PC-3 (cell line): ENCODE measurements around the gene THY1. TPM values are rescaled to one million over a fixed set of nuclear protein-coding genes. Genes with fewer than 3 reads are reported as not detected.

Experiments used
- ATAC-seq: fragments of 200-7000 bp; cut with Tn5 transposase; 2 replicates; pipeline ENCODE4 v1.9.1; 2020; ENCODE audit warnings: mild to moderate bottlenecking, moderate library complexity
- BruUV-seq: library from RNA; stranded (reverse); fragments of 400-500 nt; replicated peaks from 2 replicates; lab custom pipeline; 2021; lab: Mats Ljungman, UMichigan
- CTCF ChIA-PET: fragments of 300-600 bp; sonication (Branson Sonifier 250); formaldehyde crosslinking; loops from one replicate; lab custom pipeline; 2022; ENCODE audit warnings: antibody characterized with exemption; lab: Charles Lee
- POLR2A ChIA-PET: fragments of 300-600 bp; sonication (Branson Sonifier 250); formaldehyde crosslinking; loops from one replicate; lab custom pipeline; 2022; ENCODE audit warnings: antibody characterized with exemption; ENCODE audit not compliant: unreplicated experiment; lab: Charles Lee
- DNase-seq: peaks from one replicate; pipeline ENCODE4 v3.0.0-alpha.2; 2015
- H2AFZ ChIP-seq: fragments of 300-600 bp; sonication (generic); 2 replicates; pipeline ENCODE4 v1.6.0; 2016; ENCODE audit warnings: antibody characterized with exemption, low read length
- H3F3A ChIP-seq: fragments of 300-600 bp; sonication (generic); one replicate; pipeline ENCODE4 v1.6.0; 2017; ENCODE audit warnings: antibody characterized with exemption, low read length, control low read depth, mild to moderate bottlenecking; ENCODE audit not compliant: unreplicated experiment
- H3K27ac ChIP-seq: fragments of 300-600 bp; sonication (generic); 2 replicates; pipeline ENCODE4 v1.5.1; 2016; ENCODE audit warnings: mild to moderate bottlenecking, low read length
- H3K27me3 ChIP-seq: fragments of 300-600 bp; sonication (generic); 2 replicates; pipeline ENCODE4 v1.6.1; 2016; ENCODE audit warnings: low read length, mixed read lengths
- H3K36me3 ChIP-seq: fragments of 300-600 bp; sonication (generic); 2 replicates; pipeline ENCODE4 v1.6.1; 2016; ENCODE audit warnings: low read depth, mixed run types, low read length, mixed read lengths
- H3K4me1 ChIP-seq: fragments of 300-600 bp; sonication (generic); 2 replicates; pipeline ENCODE4 v1.5.1; 2016; ENCODE audit warnings: low read length; ENCODE audit not compliant: insufficient read depth
- H3K4me2 ChIP-seq: fragments of 300-600 bp; sonication (generic); 2 replicates; pipeline ENCODE4 v1.6.0; 2016; ENCODE audit warnings: low read length
- H3K4me3 ChIP-seq: fragments of 300-600 bp; sonication (generic); 2 replicates; pipeline ENCODE4 v1.5.1; 2016; ENCODE audit warnings: mild to moderate bottlenecking, low read length, mixed read lengths
- H3K79me2 ChIP-seq: fragments of 300-600 bp; sonication (generic); 2 replicates; pipeline ENCODE4 v1.6.1; 2017; ENCODE audit warnings: low read length, mixed read lengths
- H3K9ac ChIP-seq: fragments of 300-600 bp; sonication (generic); 2 replicates; pipeline ENCODE4 v1.6.0; 2016; ENCODE audit warnings: mild to moderate bottlenecking, low read length
- H3K9me2 ChIP-seq: fragments of 300-600 bp; sonication (generic); replicated peaks from 2 replicates; pipeline ENCODE4 v1.6.1; 2016; ENCODE audit warnings: mixed run types, low read length, mixed read lengths
- H3K9me3 ChIP-seq: fragments of 300-600 bp; sonication (generic); 2 replicates; pipeline ENCODE4 v1.6.1; 2016; ENCODE audit warnings: low read length, mixed read lengths
- H4K20me1 ChIP-seq: fragments of 300-600 bp; sonication (generic); 2 replicates; pipeline ENCODE4 v1.6.1; 2016; ENCODE audit warnings: low read length, mixed read lengths
- CTCF ChIP-seq: fragments of 300-600 bp; sonication (generic); conservative IDR thresholded peaks from 2 replicates; pipeline ENCODE4 v1.5.1; 2017; ENCODE audit warnings: antibody characterized with exemption, low read depth, mild to moderate bottlenecking, low read length
- EZH2 ChIP-seq: fragments of 300-600 bp; sonication (generic); IDR thresholded peaks from one replicate; pipeline ENCODE4 v1.6.1; 2017; ENCODE audit warnings: antibody characterized with exemption, mild to moderate bottlenecking, low read length; ENCODE audit not compliant: unreplicated experiment
- EZH2phosphoT487 ChIP-seq: fragments of 300-600 bp; sonication (generic); IDR thresholded peaks from 2 replicates; pipeline ENCODE4 v1.6.1; 2018; ENCODE audit warnings: mild to moderate bottlenecking, antibody characterized with exemption, low read length, borderline replicate concordance
- intact Hi-C: fragments of 100-400 bp; cut with micrococcal nuclease; formaldehyde crosslinking; loops from 2 replicates; pipeline ENCODE4 v1.9.0; 2023
- total RNA-seq: library from RNA; depleted of rRNA; stranded (reverse); fragments of >200 nt; gene quantifications from 2 replicates; pipeline ENCODE4 v1.2.3, GENCODE V29; 2014

Gene THY1
- total RNA-seq, 1 experiment from 2014 or later, result not detected

DNA sequence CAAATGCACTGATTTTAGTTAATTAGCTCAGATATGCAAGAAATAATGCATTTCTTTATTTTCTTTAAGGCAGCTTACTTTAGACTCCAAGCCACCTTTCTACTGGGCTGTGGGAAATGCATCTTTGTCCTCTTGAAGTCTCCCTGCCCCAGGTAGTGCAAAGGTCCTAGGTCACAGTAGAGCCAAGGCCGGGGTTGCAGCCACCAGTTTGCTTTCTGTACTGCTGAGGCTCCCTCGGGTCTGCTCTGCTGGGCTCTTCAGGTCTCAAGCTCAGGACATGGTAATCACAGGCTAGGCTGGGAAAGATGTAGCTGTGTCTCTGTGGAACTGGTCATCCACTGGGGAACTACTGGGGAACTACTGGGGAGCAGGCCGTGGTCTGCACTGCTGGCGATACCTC lies 25.4 kb upstream of the THY1 start:
- DNase-seq, result no peak
- Histone ChIP-seq H4K20me1 (no peaks in the 10 kb centered on the region), H3K36me3 (no peaks in the 10 kb centered on the region), H3K9ac (no peak overlapping the region), H3K4me3 (no peak overlapping the region), H3K4me1 (no peaks in the 10 kb centered on the region), H3F3A (no peaks in the 10 kb centered on the region), H3K9me2 (0 out of 2 replicates have a peak, but pooled peaks cover 5% of the 10 kb centered on the region), H3K9me3 (no peaks in the 10 kb centered on the region), H3K27me3 (no peaks in the 10 kb centered on the region), H3K27ac (no peak overlapping the region), H3K79me2 (no peaks in the 10 kb centered on the region), H3K4me2 (no peak overlapping the region), H2AFZ (no peak overlapping the region)
- POLR2A ChIA-PET, result no interaction called here
- BruUV-seq, result no TSS peak
- CTCF ChIA-PET, result no interaction called here
- intact Hi-C loops, result no loop called here
- no peak for ATAC-seq
- TF ChIP-seq EZH2phosphoT487 (no peak), CTCF (no peak), EZH2 (no peak)

DNA sequence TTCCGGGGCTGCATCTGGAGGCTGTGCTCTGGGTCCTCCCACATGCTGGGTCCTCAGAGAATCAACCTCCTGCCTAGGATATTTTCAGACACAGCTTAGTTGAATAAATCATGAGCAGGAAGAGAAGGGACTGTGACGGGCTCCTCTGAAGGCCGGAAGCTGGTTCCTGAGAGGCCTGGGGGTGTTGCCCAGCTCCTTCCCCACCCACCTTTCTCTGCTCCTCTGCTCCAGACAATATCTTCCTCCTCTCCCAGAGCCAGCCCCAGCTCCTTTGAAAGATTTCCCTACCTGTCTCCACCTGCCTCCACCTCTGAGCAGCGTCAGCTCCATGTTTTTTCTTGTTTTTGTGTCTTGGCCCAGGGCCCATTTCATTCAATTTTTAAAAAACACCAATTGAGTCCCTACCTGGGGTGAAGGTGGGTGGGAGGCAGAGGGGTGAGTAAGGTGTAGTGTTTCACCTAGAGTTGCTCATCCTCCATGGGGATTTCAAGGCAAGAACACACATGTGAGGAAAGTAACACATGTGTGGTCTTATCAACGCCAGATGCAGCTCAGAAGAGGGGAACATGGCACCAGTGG lies 24.8 kb upstream of the THY1 start:
- H3K4me2 ChIP-seq, result no peak overlapping the region
- BruUV-seq, result no TSS peak
- no peaks in the 10 kb centered on the region for H3F3A ChIP-seq
- TF ChIP-seq CTCF (no peak), EZH2phosphoT487 (no peak), EZH2 (no peak)
- H3K36me3 ChIP-seq, result no peaks in the 10 kb centered on the region
- no peak for ATAC-seq
- H3K4me3 ChIP-seq, result no peak overlapping the region
- no peaks in the 10 kb centered on the region for H4K20me1 ChIP-seq
- H3K9me3 ChIP-seq, result no peaks in the 10 kb centered on the region
- no peak for DNase-seq
- H3K9ac ChIP-seq, result no peak overlapping the region
- H3K27ac ChIP-seq, result no peak overlapping the region
- H3K9me2 ChIP-seq, result 0 out of 2 replicates have a peak, but pooled peaks cover 5% of the 10 kb centered on the region
- no peak overlapping the region for H2AFZ ChIP-seq
- no peaks in the 10 kb centered on the region for H3K27me3 ChIP-seq
- no peaks in the 10 kb centered on the region for H3K4me1 ChIP-seq
- CTCF ChIA-PET, result no interaction called here
- intact Hi-C loops, result no loop called here
- H3K79me2 ChIP-seq, result no peaks in the 10 kb centered on the region
- POLR2A ChIA-PET, result no interaction called here

- DNase-seq (no peak), ATAC-seq (no peak)
- Histone ChIP-seq H3K27me3 (no peaks in the 10 kb centered on the region), H2AFZ (no peak overlapping the region), H3K9ac (no peak overlapping the region), H3K4me1 (no peaks in the 10 kb centered on the region), H3K9me3 (no peaks in the 10 kb centered on the region), H3K4me2 (no peak overlapping the region), H3F3A (no peaks in the 10 kb centered on the region), H4K20me1 (no peaks in the 10 kb centered on the region), H3K36me3 (no peaks in the 10 kb centered on the region), H3K4me3 (no peak overlapping the region), H3K27ac (no peak overlapping the region), H3K79me2 (no peaks in the 10 kb centered on the region), H3K9me2 (0 out of 2 replicates have a peak, but pooled peaks cover 5% of the 10 kb centered on the region)
- TF ChIP-seq EZH2phosphoT487, result no peak
- TF ChIP-seq CTCF, result no peak
- no peak for TF ChIP-seq EZH2
- ChIA-PET POLR2A (no interaction called here), CTCF (no interaction called here)
- intact Hi-C loops, result no loop called here
- no TSS peak for BruUV-seq
Observed at GRCh38 chr11:119446871-119447663, 24.1 kb upstream of the THY1 start.
